Measurements from ENCODE around the gene PRKAA1. TPM values are rescaled to one million over a fixed set of nuclear protein-coding genes. Genes with fewer than 3 reads are reported as not detected.

The PRKAA1 gene
- total and polyA plus RNA-seq, 2 of the 13 experiments (the other 11 are each of a cell fraction or from before 2014, with no cell fraction given) = 36.6 to 58.0 TPM

DNA sequence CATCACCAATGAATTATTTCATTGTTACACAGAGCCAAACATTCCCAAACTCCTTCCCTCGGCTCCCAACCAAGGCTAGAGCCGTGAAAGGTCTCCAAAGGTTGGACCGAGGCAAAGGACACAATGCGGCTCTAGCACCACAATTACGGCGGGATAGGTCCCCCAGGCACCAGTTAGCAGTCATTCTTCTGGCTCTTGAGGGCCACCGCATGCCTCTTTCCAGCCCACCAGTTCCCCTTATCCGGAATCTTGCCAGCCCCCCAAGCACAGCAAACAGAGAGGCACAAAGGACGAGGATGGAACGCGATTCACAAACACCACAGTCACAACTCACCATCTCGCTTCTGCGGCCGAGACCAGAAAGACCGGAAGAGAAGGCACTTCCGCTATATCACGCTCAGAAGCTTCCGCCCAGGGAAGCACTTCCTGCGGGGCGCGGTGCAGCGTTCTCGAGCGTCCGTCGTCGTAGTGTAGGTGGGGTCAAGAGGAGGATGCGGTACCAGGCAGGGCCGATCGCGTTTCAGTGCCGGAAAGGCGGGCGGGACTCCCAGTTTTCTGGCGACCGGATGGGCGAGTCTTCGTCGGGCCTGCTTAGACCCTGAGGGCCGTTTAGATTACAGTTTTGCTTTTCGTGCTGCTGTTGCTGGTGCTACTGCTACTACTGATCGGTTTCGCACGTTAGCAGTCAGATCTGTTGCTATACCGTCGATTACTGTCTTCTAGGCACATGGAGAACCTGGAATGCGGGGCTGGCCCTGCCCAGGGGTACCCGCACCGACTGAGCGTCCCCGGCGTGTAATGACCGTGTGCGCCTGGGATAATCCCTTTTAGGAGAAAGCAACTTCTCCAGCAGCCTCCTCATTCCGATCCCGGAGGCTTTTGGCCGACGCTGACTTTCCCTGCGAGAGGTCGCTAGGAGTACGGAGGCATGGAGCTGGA is 36.9 kb upstream of the PRKAA1 start, which contains the start of gene RPL37 (continued):
- TF ChIP-seq, protein P1, sequence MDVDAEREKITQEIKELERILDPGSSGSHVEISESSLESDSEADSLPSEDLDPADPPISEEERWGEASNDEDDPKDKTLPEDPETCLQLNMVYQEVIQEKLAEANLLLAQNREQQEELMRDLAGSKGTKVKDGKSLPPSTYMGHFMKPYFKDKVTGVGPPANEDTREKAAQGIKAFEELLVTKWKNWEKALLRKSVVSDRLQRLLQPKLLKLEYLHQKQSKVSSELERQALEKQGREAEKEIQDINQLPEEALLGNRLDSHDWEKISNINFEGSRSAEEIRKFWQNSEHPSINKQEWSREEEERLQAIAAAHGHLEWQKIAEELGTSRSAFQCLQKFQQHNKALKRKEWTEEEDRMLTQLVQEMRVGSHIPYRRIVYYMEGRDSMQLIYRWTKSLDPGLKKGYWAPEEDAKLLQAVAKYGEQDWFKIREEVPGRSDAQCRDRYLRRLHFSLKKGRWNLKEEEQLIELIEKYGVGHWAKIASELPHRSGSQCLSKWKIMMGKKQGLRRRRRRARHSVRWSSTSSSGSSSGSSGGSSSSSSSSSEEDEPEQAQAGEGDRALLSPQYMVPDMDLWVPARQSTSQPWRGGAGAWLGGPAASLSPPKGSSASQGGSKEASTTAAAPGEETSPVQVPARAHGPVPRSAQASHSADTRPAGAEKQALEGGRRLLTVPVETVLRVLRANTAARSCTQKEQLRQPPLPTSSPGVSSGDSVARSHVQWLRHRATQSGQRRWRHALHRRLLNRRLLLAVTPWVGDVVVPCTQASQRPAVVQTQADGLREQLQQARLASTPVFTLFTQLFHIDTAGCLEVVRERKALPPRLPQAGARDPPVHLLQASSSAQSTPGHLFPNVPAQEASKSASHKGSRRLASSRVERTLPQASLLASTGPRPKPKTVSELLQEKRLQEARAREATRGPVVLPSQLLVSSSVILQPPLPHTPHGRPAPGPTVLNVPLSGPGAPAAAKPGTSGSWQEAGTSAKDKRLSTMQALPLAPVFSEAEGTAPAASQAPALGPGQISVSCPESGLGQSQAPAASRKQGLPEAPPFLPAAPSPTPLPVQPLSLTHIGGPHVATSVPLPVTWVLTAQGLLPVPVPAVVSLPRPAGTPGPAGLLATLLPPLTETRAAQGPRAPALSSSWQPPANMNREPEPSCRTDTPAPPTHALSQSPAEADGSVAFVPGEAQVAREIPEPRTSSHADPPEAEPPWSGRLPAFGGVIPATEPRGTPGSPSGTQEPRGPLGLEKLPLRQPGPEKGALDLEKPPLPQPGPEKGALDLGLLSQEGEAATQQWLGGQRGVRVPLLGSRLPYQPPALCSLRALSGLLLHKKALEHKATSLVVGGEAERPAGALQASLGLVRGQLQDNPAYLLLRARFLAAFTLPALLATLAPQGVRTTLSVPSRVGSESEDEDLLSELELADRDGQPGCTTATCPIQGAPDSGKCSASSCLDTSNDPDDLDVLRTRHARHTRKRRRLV (CRISPR knock-in tag; IDR thresholded peaks at IDR 0.05) = peak; percentile 95
- TF ChIP-seq YEATS4 (CRISPR knock-in tag; IDR thresholded peaks at IDR 0.05; ENCODE audit: borderline replicate concordance) (peak; percentile 98), ZNF83 (CRISPR knock-in tag; IDR thresholded peaks at IDR 0.05; ENCODE audit: borderline replicate concordance) (no peak), PHF21A (CRISPR knock-in tag; IDR thresholded peaks at IDR 0.05) (peak; percentile 80), NR1H2 (CRISPR knock-in tag; IDR thresholded peaks at IDR 0.05; ENCODE audit: borderline replicate concordance, low read depth) (0 out of 2 replicates have a peak, but pooled peaks have one; percentile 52), MAF1 (CRISPR knock-in tag; IDR thresholded peaks at IDR 0.05; ENCODE audit: borderline replicate concordance) (0 out of 2 replicates have a peak, but pooled peaks have one; percentile 75), ASH2L (IDR thresholded peaks at IDR 0.05; ENCODE audit: insufficient read length, low read depth, low read length) (peak; percentile 98), ZKSCAN8 (CRISPR knock-in tag; IDR thresholded peaks at IDR 0.05; ENCODE audit: borderline replicate concordance) (peak; percentile 94), JDP2 (CRISPR knock-in tag; IDR thresholded peaks at IDR 0.05; ENCODE audit: borderline replicate concordance) (no peak), ZNF496 (CRISPR knock-in tag; IDR thresholded peaks at IDR 0.05; ENCODE audit: insufficient replicate concordance) (no peak), RFX5 (IDR thresholded peaks at IDR 0.05; ENCODE audit: low read depth, low read length) (peak; percentile 40; the same call in 1 of the 2 replicates), NR2F1 (CRISPR knock-in tag; IDR thresholded peaks at IDR 0.05) (peak in 1 of 2 experiments; percentile 65; a peak in 2 of 4 replicates), TEAD2 (CRISPR knock-in tag; IDR thresholded peaks at IDR 0.05) (no peak)
- TF ChIP-seq, protein P2, sequence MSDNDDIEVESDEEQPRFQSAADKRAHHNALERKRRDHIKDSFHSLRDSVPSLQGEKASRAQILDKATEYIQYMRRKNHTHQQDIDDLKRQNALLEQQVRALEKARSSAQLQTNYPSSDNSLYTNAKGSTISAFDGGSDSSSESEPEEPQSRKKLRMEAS (IDR thresholded peaks at IDR 0.05) = peak; percentile 95
- TF ChIP-seq, protein P3, sequence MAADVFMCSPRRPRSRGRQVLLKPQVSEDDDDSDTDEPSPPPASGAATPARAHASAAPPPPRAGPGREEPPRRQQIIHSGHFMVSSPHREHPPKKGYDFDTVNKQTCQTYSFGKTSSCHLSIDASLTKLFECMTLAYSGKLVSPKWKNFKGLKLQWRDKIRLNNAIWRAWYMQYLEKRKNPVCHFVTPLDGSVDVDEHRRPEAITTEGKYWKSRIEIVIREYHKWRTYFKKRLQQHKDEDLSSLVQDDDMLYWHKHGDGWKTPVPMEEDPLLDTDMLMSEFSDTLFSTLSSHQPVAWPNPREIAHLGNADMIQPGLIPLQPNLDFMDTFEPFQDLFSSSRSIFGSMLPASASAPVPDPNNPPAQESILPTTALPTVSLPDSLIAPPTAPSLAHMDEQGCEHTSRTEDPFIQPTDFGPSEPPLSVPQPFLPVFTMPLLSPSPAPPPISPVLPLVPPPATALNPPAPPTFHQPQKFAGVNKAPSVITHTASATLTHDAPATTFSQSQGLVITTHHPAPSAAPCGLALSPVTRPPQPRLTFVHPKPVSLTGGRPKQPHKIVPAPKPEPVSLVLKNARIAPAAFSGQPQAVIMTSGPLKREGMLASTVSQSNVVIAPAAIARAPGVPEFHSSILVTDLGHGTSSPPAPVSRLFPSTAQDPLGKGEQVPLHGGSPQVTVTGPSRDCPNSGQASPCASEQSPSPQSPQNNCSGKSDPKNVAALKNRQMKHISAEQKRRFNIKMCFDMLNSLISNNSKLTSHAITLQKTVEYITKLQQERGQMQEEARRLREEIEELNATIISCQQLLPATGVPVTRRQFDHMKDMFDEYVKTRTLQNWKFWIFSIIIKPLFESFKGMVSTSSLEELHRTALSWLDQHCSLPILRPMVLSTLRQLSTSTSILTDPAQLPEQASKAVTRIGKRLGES (CRISPR knock-in tag; IDR thresholded peaks at IDR 0.05; ENCODE audit: borderline replicate concordance) = no peak
- TF ChIP-seq, protein P4, sequence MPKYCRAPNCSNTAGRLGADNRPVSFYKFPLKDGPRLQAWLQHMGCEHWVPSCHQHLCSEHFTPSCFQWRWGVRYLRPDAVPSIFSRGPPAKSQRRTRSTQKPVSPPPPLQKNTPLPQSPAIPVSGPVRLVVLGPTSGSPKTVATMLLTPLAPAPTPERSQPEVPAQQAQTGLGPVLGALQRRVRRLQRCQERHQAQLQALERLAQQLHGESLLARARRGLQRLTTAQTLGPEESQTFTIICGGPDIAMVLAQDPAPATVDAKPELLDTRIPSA (CRISPR knock-in tag; IDR thresholded peaks at IDR 0.05; ENCODE audit: borderline replicate concordance) = peak; percentile 94; the same call in 1 of the 2 replicates
- TF ChIP-seq, protein P5, sequence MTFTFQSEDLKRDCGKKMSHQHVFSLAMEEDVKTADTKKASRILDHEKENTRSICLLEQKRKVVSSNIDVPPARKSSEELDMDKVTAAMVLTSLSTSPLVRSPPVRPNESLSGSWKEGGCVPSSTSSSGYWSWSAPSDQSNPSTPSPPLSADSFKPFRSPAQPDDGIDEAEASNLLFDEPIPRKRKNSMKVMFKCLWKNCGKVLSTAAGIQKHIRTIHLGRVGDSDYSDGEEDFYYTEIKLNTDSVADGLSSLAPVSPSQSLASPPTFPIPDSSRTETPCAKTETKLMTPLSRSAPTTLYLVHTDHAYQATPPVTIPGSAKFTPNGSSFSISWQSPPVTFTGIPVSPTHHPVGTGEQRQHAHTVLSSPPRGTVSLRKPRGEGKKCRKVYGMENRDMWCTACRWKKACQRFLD (CRISPR knock-in tag; IDR thresholded peaks at IDR 0.05; ENCODE audit: borderline replicate concordance) = no peak; the same call in 1 of the 2 replicates

Data from HepG2 (cell line).